B cell (primary cell): ENCODE measurements around the gene ZNF580. TPM values are rescaled to one million over a fixed set of nuclear protein-coding genes. Genes with fewer than 3 reads are reported as not detected.

Experiments
- ATAC-seq: fragments of 200-7000 bp; cut with Tn5 transposase; one replicate; pipeline ENCODE4 v1.10.0; 2021; ENCODE audit warnings: low read depth, mild to moderate bottlenecking, moderate number of reproducible peaks, moderate library complexity
- CTCF ChIA-PET: fragments of 350-600 bp; sonication (Branson Sonifier 250); formaldehyde crosslinking; loops from one replicate; lab custom pipeline; 2021; ENCODE audit warnings: antibody characterized with exemption, inconsistent platforms; lab: Charles Lee
- POLR2A ChIA-PET: fragments of 350-600 bp; sonication (Branson Sonifier 250); formaldehyde crosslinking; loops from one replicate; lab custom pipeline; 2021; ENCODE audit warnings: antibody characterized with exemption; lab: Charles Lee
- DNase-seq: peaks from one replicate; pipeline ENCODE4 v3.0.0; 2013
- H2AFZ ChIP-seq: 2 replicates; pipeline ENCODE4 v1.6.1; 2012; ENCODE audit warnings: mild to moderate bottlenecking, low read depth, low read length; ENCODE audit not compliant: insufficient read depth, poor library complexity, severe bottlenecking
- H3K27ac ChIP-seq, 2 donors: 1 replicate in 1 of 2; 2 replicates in 1 of 2; pipeline ENCODE4 v1.5.1; 2012 to 2013; ENCODE audit warnings: low read length in 2 of 2, mild to moderate bottlenecking in 2 of 2, moderate library complexity in 1 of 2
- H3K27me3 ChIP-seq, 4 experiments: fragments of 200-600 bp in 1 of 4; sonication (generic) in 1 of 4; replicated peaks in 1 of 4; 1 replicate in 2 of 4; 2 replicates in 2 of 4; pipeline versions ENCODE4 v1.6.1 to v1.7.0; 2013 to 2016; ENCODE audit warnings: low read length in 3 of 4, mild to moderate bottlenecking in 2 of 4, mixed read lengths in 1 of 4, moderate library complexity in 1 of 4; ENCODE audit not compliant: insufficient read depth in 4 of 4, control insufficient read depth in 3 of 4; ENCODE audit errors: control extremely low read depth in 1 of 4
- H3K36me3 ChIP-seq, 2 experiments: replicated peaks in 1 of 2; 1 replicate in 1 of 2; 2 replicates in 1 of 2; pipeline versions ENCODE4 v1.6.1 to v1.7.1; 2013; ENCODE audit warnings: low read length in 1 of 2; ENCODE audit not compliant: insufficient read depth in 2 of 2, control insufficient read depth in 1 of 2; ENCODE audit errors: control extremely low read depth in 1 of 2, extremely low read depth in 1 of 2
- H3K4me1 ChIP-seq, 2 donors: fragments of 200-600 bp in 1 of 2; sonication (generic) in 1 of 2; 1 replicate in 1 of 2; 2 replicates in 1 of 2; pipeline versions ENCODE4 v1.5.1 to v1.6.1; 2013 to 2017; ENCODE audit warnings: low read length in 2 of 2; ENCODE audit not compliant: control insufficient read depth in 2 of 2, insufficient read depth in 2 of 2
- H3K4me2 ChIP-seq: replicated peaks from 2 replicates; pipeline ENCODE3; 2012; ENCODE audit warnings: mild to moderate bottlenecking, low read depth, low read length; ENCODE audit not compliant: poor library complexity, severe bottlenecking
- H3K4me3 ChIP-seq, 5 experiments: fragments of 200-600 bp in 1 of 5; sonication (generic) in 1 of 5; 1 replicate in 3 of 5; 2 replicates in 2 of 5; pipeline versions ENCODE4 v1.5.1 to v1.7.0; 2011 to 2016; ENCODE audit warnings: low read length in 4 of 5, mild to moderate bottlenecking in 4 of 5, low read depth in 2 of 5, control low read depth in 1 of 5, moderate library complexity in 1 of 5; ENCODE audit not compliant: insufficient read depth in 1 of 5; ENCODE audit errors: control extremely low read depth in 1 of 5, extremely low read depth in 1 of 5
- H3K79me2 ChIP-seq: fragments of 200-600 bp; sonication (generic); one replicate; pipeline ENCODE4 v1.6.0; 2016; ENCODE audit warnings: low read length; ENCODE audit not compliant: control insufficient read depth, insufficient read depth
- H3K9ac ChIP-seq: fragments of 200-600 bp; sonication (generic); 2 replicates; pipeline ENCODE4 v1.6.1; 2017; ENCODE audit warnings: mild to moderate bottlenecking, low read length, moderate library complexity
- H3K9me3 ChIP-seq, 3 donors: one replicate each; pipeline versions ENCODE4 v1.6.1 to v1.7.1; 2013; ENCODE audit warnings: low read length in 2 of 3; ENCODE audit not compliant: control insufficient read depth in 2 of 3, insufficient read depth in 1 of 3; ENCODE audit errors: control extremely low read depth in 1 of 3
- H4K20me1 ChIP-seq: 2 replicates; pipeline ENCODE4 v1.6.0; 2012; ENCODE audit warnings: mild to moderate bottlenecking, low read length; ENCODE audit not compliant: insufficient read depth, control insufficient read depth, poor library complexity, severe bottlenecking
- H3K27ac Mint-ChIP-seq: one replicate; pipeline ENCODE4 v1.8.0; 2021; ENCODE audit warnings: mixed read lengths
- H3K27me3 Mint-ChIP-seq: one replicate; pipeline ENCODE4 v1.8.0; 2021; ENCODE audit warnings: mixed read lengths
- H3K4me1 Mint-ChIP-seq: one replicate; pipeline ENCODE4 v1.8.0; 2021; ENCODE audit warnings: mixed read lengths
- H3K4me3 Mint-ChIP-seq: one replicate; pipeline ENCODE4 v1.8.0; 2021; ENCODE audit warnings: mixed read lengths
- H3K9me3 Mint-ChIP-seq: one replicate; pipeline ENCODE4 v1.8.0; 2022; ENCODE audit warnings: mixed read lengths; ENCODE audit not compliant: insufficient read depth
- CTCF ChIP-seq: fragments of 200-600 bp; IDR thresholded peaks from one replicate; pipeline ENCODE4 v1.8.0; 2022; ENCODE audit warnings: antibody characterized with exemption, mild to moderate bottlenecking
- EZH2 ChIP-seq: IDR thresholded peaks from 2 replicates; pipeline ENCODE4 v1.6.1; 2012; ENCODE audit warnings: borderline replicate concordance, low read depth, mild to moderate bottlenecking, moderate library complexity, low read length; ENCODE audit not compliant: insufficient read depth, poor library complexity, severe bottlenecking
- WGBS: methylation state at CpG from one replicate; pipeline ENCODE4 v1.1.5; 2013; ENCODE audit warnings: missing lambda C conversion rate; ENCODE audit not compliant: insufficient coverage; 5-methylcytosine and 5-hydroxymethylcytosine counted together
- intact Hi-C: fragments of 100-400 bp; cut with micrococcal nuclease; formaldehyde crosslinking; loops from one replicate; pipeline ENCODE4 v1.10.0; 2022
- polyA plus RNA-seq: library from polyadenylated mRNA; depleted of rRNA; stranded (reverse); fragments of >200 nt; gene quantifications from 2 replicates; pipeline ENCODE4 v1.2.3, GENCODE V29; 2012
- total RNA-seq, 2 donors: library from RNA; stranded (reverse); fragments of 120-200 nt in 1 of 2; gene quantifications; 1 replicate in 1 of 2; 2 replicates in 1 of 2; pipeline versions ENCODE4 v1.2.3 to v1.2.4, GENCODE V29; 2013 to 2022

The ZNF580 gene
- total and polyA plus RNA-seq, 2 donors (not counting 1 experiment from before 2014, with no cell fraction given), result 69.8 to 101 TPM

- no peak overlapping the region for H3K4me3 ChIP-seq
- H4K20me1 ChIP-seq, result peaks cover 67% of the 10 kb centered on the region
- H3K27ac Mint-ChIP-seq, result no peak overlapping the region
- no peaks in the 10 kb centered on the region for H3K27me3 ChIP-seq
- TF ChIP-seq CTCF (no peak), EZH2 (no peak)
- H3K4me2 ChIP-seq, result no peak overlapping the region
- H3K9me3 ChIP-seq, result no peaks in the 10 kb centered on the region
- H3K4me1 Mint-ChIP-seq, result peaks cover 22% of the 10 kb centered on the region
- WGBS, result 98% methylated on average over 29 of the region's 31 CpGs
- H2AFZ ChIP-seq, result no peak overlapping the region
- no peak for ATAC-seq
- no peak overlapping the region for H3K9ac ChIP-seq
- POLR2A ChIA-PET, result interaction anchor here (0.6 kb wide), 1 partner anchor 25 kb away, joined by 4 read pairs; no protein-coding TSS in a partner anchor
- H3K36me3 ChIP-seq, result peaks cover 0 to 87% of the 10 kb centered on the region in 2 experiments
- no peaks in the 10 kb centered on the region for H3K27me3 Mint-ChIP-seq
- DNase-seq, result no peak
- intact Hi-C loops, result no loop called here
- peaks cover 35% of the 10 kb centered on the region for H3K79me2 ChIP-seq
- H3K4me3 Mint-ChIP-seq, result no peak overlapping the region
- H3K9me3 Mint-ChIP-seq, result no peaks in the 10 kb centered on the region
- CTCF ChIA-PET, result no interaction called here
- H3K27ac ChIP-seq, result no peak overlapping the region
- H3K4me1 ChIP-seq, result peaks cover 9 to 22% of the 10 kb centered on the region in 2 donors
Observed at GRCh38 chr19:55691561-55692481, 51.0 kb downstream of the ZNF580 start.

- no peak overlapping the region for H3K4me3 ChIP-seq
- peaks cover 17% of the 10 kb centered on the region for H3K4me1 Mint-ChIP-seq
- peaks cover 8 to 13% of the 10 kb centered on the region in 2 donors for H3K4me1 ChIP-seq
- H4K20me1 ChIP-seq, result peaks cover 59% of the 10 kb centered on the region
- TF ChIP-seq EZH2, result no peak
- TF ChIP-seq CTCF, result no peak
- H3K27me3 ChIP-seq, result no peaks in the 10 kb centered on the region
- no peak overlapping the region for H3K27ac ChIP-seq
- H3K9me3 Mint-ChIP-seq, result no peaks in the 10 kb centered on the region
- no peaks in the 10 kb centered on the region for H3K27me3 Mint-ChIP-seq
- peaks cover 26% of the 10 kb centered on the region for H3K79me2 ChIP-seq
- H3K27ac Mint-ChIP-seq, result no peak overlapping the region
- H3K9ac ChIP-seq, result no peak overlapping the region
- no peak for DNase-seq
- intact Hi-C loops, result no loop called here
- H3K9me3 ChIP-seq, result no peaks in the 10 kb centered on the region
- POLR2A ChIA-PET, result interaction anchor here (0.6 kb wide), 1 partner anchor 24 kb away, joined by 4 read pairs; no protein-coding TSS in a partner anchor
- H3K4me2 ChIP-seq, result no peak overlapping the region
- H3K36me3 ChIP-seq, result peaks cover 0 to 83% of the 10 kb centered on the region in 2 experiments
- H2AFZ ChIP-seq, result no peak overlapping the region
- CTCF ChIA-PET, result no interaction called here
- no peak overlapping the region for H3K4me3 Mint-ChIP-seq
- no peak for ATAC-seq
- WGBS, result 96% methylated on average over 14 of the region's 19 CpGs
Observed at GRCh38 chr19:55692681-55693081, 51.9 kb downstream of the ZNF580 start.
